Mammary epithelial cell (primary cell): Measurements from ENCODE around the gene KIF26A.

Experiments
- EZH2 ChIP-seq: IDR thresholded peaks from 2 replicates; pipeline ENCODE4 v1.6.1; 2012; ENCODE audit warnings: low read length, inconsistent platforms, borderline replicate concordance
- TF ChIP-seq, protein P1 (sequence below), 2 donors: IDR thresholded peaks in 1 of 2; conservative IDR thresholded peaks in 1 of 2; 2 replicates each; pipeline ENCODE4 v1.5.1; 2011 to 2012; ENCODE audit warnings: inconsistent platforms in 2 of 2, low read length in 2 of 2, mild to moderate bottlenecking in 2 of 2, control low read depth in 1 of 2, low read depth in 1 of 2; ENCODE audit not compliant: insufficient read depth in 1 of 2; ENCODE audit errors: extremely low read depth in 1 of 2

DNA sequence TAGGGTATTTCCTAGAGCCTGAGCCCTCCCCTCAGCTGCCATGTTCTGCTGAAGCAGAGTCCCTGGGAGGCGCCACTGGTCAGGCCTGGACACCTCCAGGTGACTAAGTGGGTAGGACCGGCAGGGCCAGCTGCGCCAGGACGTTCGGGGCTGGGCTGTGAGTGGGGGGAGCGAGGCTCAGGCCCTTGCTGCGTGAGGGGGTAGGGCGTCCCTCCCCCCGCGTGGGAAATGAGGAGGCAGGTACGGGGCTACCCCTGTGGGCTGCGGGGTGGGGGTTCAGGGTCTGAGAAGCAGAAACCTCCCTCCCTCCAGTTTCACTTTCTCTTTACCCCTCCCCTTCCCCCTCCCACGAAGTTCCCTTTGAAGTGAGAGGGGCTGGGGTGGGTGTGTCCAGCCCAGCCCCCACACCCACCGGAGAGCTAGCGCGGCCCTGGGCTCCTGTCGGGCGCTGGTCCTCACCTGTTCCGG, 22.1 kb upstream of the KIF26A start:
- TF ChIP-seq, protein P1, sequence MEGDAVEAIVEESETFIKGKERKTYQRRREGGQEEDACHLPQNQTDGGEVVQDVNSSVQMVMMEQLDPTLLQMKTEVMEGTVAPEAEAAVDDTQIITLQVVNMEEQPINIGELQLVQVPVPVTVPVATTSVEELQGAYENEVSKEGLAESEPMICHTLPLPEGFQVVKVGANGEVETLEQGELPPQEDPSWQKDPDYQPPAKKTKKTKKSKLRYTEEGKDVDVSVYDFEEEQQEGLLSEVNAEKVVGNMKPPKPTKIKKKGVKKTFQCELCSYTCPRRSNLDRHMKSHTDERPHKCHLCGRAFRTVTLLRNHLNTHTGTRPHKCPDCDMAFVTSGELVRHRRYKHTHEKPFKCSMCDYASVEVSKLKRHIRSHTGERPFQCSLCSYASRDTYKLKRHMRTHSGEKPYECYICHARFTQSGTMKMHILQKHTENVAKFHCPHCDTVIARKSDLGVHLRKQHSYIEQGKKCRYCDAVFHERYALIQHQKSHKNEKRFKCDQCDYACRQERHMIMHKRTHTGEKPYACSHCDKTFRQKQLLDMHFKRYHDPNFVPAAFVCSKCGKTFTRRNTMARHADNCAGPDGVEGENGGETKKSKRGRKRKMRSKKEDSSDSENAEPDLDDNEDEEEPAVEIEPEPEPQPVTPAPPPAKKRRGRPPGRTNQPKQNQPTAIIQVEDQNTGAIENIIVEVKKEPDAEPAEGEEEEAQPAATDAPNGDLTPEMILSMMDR (conservative IDR thresholded peaks at IDR 0.05 in 1 of 2, IDR thresholded peaks at IDR 0.05 in 1 of 2; ENCODE audit: extremely low read depth in 1 of 2, insufficient read depth in 1 of 2, low read depth in 1 of 2, low read length in 2 of 2): no peak
- TF ChIP-seq EZH2: no peak
